ENCODE measurements around the gene TRIM25. TPM values are rescaled to one million over a fixed set of nuclear protein-coding genes. Genes with fewer than 3 reads are reported as not detected.
A peak's percentile ranks its signal among the peaks of the same experiment; 100 is the strongest.

The TRIM25 gene
- total RNA-seq, 1 experiment from 2014 or later: 135 TPM

DNA sequence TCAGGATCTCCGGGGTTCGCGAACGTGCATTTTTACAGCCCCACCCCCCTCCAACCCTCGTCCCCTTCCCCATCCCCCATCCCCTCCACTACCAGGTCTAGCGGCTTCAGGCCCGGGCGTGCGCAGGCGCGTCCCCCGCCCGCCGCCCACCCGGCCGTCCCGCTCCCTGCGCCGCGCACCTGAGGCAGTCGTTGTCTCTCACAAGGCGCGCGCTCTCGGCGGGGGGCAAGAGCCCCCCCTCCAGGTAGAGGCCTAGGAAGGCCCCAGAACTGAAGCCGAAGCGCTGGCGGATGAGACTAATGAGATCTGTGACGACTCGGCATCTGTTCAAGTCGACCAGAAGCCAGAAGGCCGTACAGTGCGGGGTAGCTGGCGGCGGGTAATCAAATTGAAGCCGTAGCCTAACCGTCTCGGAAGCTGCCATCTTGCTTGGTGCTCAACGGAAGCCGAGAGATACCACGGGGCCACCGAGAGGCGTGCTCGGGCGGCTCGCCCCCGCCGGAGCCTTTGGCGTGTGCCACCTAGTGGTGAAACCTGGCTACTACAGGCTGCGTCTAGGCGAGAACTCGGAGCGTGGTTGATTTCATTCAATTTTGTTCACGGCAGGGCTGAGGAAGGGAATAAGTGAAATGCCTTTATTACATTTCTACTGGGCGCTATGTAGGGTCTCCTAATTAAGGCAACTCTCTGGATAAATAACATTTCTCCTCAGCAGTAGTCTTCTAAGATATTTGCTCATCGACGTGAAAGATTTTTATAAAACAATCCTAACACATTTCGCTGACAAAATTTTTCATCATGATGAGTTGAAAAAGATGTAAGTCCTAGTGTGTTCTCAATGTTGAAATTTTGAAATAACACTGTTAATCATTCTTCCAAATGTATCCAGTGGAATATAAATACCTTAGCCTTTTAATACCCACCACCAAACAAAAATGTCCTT, 47.0 kb upstream of the TRIM25 start, which contains the start of gene COIL:
TSS of gene COIL (minus strand) at position 455 of the 943 bp plus-strand sequence. CDS start at position 424, 31 bp downstream.
- intact Hi-C loops (cut with micrococcal nuclease): no loop called here
- ATAC-seq: peak; percentile 91
- POLR2A ChIA-PET: interaction anchor here (0.7 to 3.1 kb wide), 5 partner anchors 17 to 262 kb away, joined by 3 to 14 read pairs (median 3); partner anchors contain the start of genes SCPEP1 and TRIM25

More for the DNA sequence above, 47.0 kb upstream of the TRIM25 start, which contains the start of gene COIL:
- Histone ChIP-seq H3K9me3 (ENCODE audit: control insufficient read depth in 1 of 2, insufficient read depth in 1 of 2, low read depth in 1 of 2, low read length in 2 of 2) (no peaks in the 10 kb centered on the region), H3K27me3 (ENCODE audit: insufficient read depth, low read length) (no peaks in the 10 kb centered on the region), H2AFZ (ENCODE audit: low read depth, low read length, poor library complexity, severe bottlenecking) (peak within 1 kb of the TSS; percentile 67), H3K36me3 (ENCODE audit: control insufficient read depth in 1 of 2, insufficient read depth in 2 of 2, low read length in 2 of 2) (peaks cover 0 to 6% of the 10 kb centered on the region in 2 experiments; a peak in 1 of 4 replicates), H3K9me2 (ENCODE audit: insufficient read depth) (no peaks in the 10 kb centered on the region), H3K9ac (ENCODE audit: low read length) (peak within 1 kb of the TSS; percentile 93), H3K4me1 (ENCODE audit: control insufficient read depth in 1 of 2, insufficient read depth in 2 of 2, low read length in 2 of 2) (peaks cover 7 to 18% of the 10 kb centered on the region in 2 experiments; a peak in 3 of 4 replicates), H3K27ac (ENCODE audit: low read depth, low read length) (peak within 1 kb of the TSS; percentile 88), H3K79me2 (ENCODE audit: insufficient read depth, low read length) (peaks cover 44% of the 10 kb centered on the region), H3K4me3 (replicated peaks in 1 of 2; ENCODE audit: low read depth in 1 of 2, low read length in 2 of 2) (peak within 1 kb of the TSS; percentile 70 to 90), H4K20me1 (ENCODE audit: insufficient read depth) (no peaks in the 10 kb centered on the region), H3K4me2 (ENCODE audit: low read length) (peak within 1 kb of the TSS; percentile 61)
- ChIA-PET RAD21 (ENCODE audit: low non-redundant PET in 1 of 2, low total read pairs in 2 of 2, uncharacterized antibody in 2 of 2, unreplicated experiment in 2 of 2) (interaction anchor here in 1 of 2 experiments (0.7 kb wide), 1 partner anchor 35 kb away, joined by 4 read pairs; no protein-coding TSS in a partner anchor), CTCF (interaction anchor here (0.7 to 1.1 kb wide), 7 partner anchors 10 to 461 kb away, joined by 3 to 8 read pairs (median 3); partner anchors contain the start of gene SCPEP1)
- peak; percentile 93 for DNase-seq (ENCODE audit: low read depth, low spot score)
- TF ChIP-seq ZFX (IDR thresholded peaks at IDR 0.05): peak; percentile 83
- TF ChIP-seq SIN3A (IDR thresholded peaks at IDR 0.05; ENCODE audit: low read depth): peak; percentile 70
- no peak; the same call in 1 of the 2 replicates for TF ChIP-seq ELF1 (IDR thresholded peaks at IDR 0.05; ENCODE audit: borderline replicate concordance, low read depth)
- TF ChIP-seq, protein P1, sequence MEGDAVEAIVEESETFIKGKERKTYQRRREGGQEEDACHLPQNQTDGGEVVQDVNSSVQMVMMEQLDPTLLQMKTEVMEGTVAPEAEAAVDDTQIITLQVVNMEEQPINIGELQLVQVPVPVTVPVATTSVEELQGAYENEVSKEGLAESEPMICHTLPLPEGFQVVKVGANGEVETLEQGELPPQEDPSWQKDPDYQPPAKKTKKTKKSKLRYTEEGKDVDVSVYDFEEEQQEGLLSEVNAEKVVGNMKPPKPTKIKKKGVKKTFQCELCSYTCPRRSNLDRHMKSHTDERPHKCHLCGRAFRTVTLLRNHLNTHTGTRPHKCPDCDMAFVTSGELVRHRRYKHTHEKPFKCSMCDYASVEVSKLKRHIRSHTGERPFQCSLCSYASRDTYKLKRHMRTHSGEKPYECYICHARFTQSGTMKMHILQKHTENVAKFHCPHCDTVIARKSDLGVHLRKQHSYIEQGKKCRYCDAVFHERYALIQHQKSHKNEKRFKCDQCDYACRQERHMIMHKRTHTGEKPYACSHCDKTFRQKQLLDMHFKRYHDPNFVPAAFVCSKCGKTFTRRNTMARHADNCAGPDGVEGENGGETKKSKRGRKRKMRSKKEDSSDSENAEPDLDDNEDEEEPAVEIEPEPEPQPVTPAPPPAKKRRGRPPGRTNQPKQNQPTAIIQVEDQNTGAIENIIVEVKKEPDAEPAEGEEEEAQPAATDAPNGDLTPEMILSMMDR (IDR thresholded peaks at IDR 0.05 in 2 of 3, conservative IDR thresholded peaks at IDR 0.05 in 1 of 3; ENCODE audit: borderline replicate concordance in 1 of 3, insufficient read depth in 1 of 3, low read depth in 2 of 3, low read length in 2 of 3): peak; percentile 95 to 100 (median 100)
- TF ChIP-seq, protein P2, sequence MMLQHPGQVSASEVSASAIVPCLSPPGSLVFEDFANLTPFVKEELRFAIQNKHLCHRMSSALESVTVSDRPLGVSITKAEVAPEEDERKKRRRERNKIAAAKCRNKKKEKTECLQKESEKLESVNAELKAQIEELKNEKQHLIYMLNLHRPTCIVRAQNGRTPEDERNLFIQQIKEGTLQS (IDR thresholded peaks at IDR 0.05): no peak
- TF ChIP-seq YY1 (IDR thresholded peaks at IDR 0.05; ENCODE audit: extremely low read depth, insufficient replicate concordance, low read depth, low read length): peak; percentile 96
- TF ChIP-seq, protein P3, sequence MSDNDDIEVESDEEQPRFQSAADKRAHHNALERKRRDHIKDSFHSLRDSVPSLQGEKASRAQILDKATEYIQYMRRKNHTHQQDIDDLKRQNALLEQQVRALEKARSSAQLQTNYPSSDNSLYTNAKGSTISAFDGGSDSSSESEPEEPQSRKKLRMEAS (IDR thresholded peaks at IDR 0.05): peak; percentile 97
- TF ChIP-seq POLR2A (IDR thresholded peaks at IDR 0.05; ENCODE audit: borderline replicate concordance, extremely low read depth, insufficient read depth, insufficient read length): peak; percentile 89
- peak; percentile 80 for TF ChIP-seq TCF7L2 (IDR thresholded peaks at IDR 0.05; ENCODE audit: borderline replicate concordance, extremely low read depth, insufficient read depth, insufficient read length)
- peak; percentile 94 for TF ChIP-seq EGR1 (IDR thresholded peaks at IDR 0.05; ENCODE audit: low read depth)
- peak; percentile 97 for TF ChIP-seq CBX3 (IDR thresholded peaks at IDR 0.05; ENCODE audit: low read depth)
- TF ChIP-seq EZH2phosphoT487 (IDR thresholded peaks at IDR 0.05; ENCODE audit: borderline replicate concordance): no peak
- TF ChIP-seq RAD21 (IDR thresholded peaks at IDR 0.05; ENCODE audit: low read depth): peak; percentile 83
- TF ChIP-seq SP1 (IDR thresholded peaks at IDR 0.05; ENCODE audit: low read depth): peak; percentile 62
- peak; percentile 85 for TF ChIP-seq POLR2AphosphoS5 (IDR thresholded peaks at IDR 0.05; ENCODE audit: low read depth, low read length)
- BruUV-seq (replicated peaks): TSS peak; percentile 93

Measured in HCT116 (cell line).